Measurements from ENCODE around the gene PFDN6.
"Not testable (repeated sequence)": the region's sequence is repeated elsewhere in the genome, so short reads cannot be mapped to it uniquely, and the experiment has no call there.

Gene PFDN6

DNA sequence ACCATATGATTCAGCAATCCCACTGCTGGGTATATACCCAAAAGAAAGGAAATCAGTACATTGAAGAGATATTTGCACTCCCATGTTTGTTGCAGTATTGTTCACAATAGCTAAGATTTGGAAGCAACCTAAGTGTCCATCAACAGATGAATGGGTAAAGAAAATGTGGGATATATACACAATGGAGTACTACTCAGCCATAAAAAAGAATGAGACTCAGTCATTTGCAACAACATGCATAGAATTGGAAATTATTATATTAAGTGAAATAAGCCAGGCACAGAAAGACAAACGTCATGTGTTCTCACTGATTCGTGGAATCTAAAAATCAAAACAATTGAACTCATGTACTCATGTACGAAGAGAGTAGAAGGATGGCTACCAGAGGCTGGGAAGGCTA, 26.9 kb upstream of the PFDN6 start:
- DNase-seq, H3K27me3 Mint-ChIP-seq, H3K4me1 Mint-ChIP-seq, H3K4me3 Mint-ChIP-seq, H3K27ac Mint-ChIP-seq, H3K9me3 Mint-ChIP-seq: not testable (repeated sequence)
- H3K36me3 Mint-ChIP-seq, result peaks cover 59% of the 10 kb centered on the region
- CTCF ChIA-PET, result interaction anchor here (1.5 kb wide), 1 partner anchor 12 kb away, joined by 4 read pairs; no protein-coding TSS in a partner anchor

DNA sequence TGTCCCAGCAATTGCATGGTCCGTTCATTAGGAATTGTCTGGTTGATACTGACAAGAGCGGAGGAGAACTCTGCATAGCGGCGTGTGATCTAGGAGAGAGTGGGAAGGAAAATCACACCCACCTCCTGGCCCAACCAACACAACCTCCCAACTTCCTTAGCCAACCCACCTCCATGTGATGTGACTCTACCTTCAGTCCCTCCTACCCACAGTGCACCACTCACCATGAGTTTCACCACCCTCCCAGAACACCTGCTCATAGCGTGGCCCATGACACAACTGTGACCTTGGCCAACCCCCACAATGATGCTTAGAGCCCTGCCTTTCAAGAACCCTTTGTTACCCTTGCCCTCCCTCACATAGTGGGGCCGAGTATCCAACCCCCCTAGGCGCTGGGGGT, 25.4 kb upstream of the PFDN6 start:
- Mint-ChIP-seq H3K9me3 (no peaks in the 10 kb centered on the region), H3K27me3 (no peaks in the 10 kb centered on the region), H3K36me3 (peaks cover 66% of the 10 kb centered on the region), H3K4me1 (peaks cover 3% of the 10 kb centered on the region), H3K27ac (no peak overlapping the region), H3K4me3 (no peak overlapping the region)
- CTCF ChIA-PET, result no interaction called here
- DNase-seq, result peak; percentile 10

DNA sequence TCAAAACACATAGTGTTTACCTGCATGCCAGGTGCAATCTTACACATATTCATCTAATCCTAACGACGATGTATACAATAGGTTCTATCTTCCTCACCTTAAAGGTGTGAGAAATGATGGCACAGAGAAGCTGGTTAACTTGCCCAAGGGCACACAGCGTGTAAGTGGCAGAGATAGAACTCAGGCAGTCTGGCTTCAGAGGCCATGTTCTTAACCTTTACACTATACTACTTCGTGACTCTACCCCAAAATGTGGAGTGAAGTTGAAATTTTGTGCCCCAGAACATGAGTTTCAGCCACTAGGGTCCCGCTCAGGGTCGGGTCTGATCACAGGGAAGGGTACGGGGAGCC, 18.3 kb upstream of the PFDN6 start:
- H3K4me1 Mint-ChIP-seq, result peaks cover 55% of the 10 kb centered on the region
- H3K27ac Mint-ChIP-seq, result peak overlapping the region; percentile 98
- peaks cover 59% of the 10 kb centered on the region for H3K36me3 Mint-ChIP-seq
- CTCF ChIA-PET, result interaction anchor here (1.1 to 1.9 kb wide), 4 partner anchors 19 to 147 kb away, joined by 3 to 5 read pairs (median 4); partner anchors contain the start of gene CUTA
- no peak for DNase-seq
- H3K27me3 Mint-ChIP-seq, result no peaks in the 10 kb centered on the region
- H3K9me3 Mint-ChIP-seq, result no peaks in the 10 kb centered on the region
- peak overlapping the region; percentile 94 for H3K4me3 Mint-ChIP-seq

DNA sequence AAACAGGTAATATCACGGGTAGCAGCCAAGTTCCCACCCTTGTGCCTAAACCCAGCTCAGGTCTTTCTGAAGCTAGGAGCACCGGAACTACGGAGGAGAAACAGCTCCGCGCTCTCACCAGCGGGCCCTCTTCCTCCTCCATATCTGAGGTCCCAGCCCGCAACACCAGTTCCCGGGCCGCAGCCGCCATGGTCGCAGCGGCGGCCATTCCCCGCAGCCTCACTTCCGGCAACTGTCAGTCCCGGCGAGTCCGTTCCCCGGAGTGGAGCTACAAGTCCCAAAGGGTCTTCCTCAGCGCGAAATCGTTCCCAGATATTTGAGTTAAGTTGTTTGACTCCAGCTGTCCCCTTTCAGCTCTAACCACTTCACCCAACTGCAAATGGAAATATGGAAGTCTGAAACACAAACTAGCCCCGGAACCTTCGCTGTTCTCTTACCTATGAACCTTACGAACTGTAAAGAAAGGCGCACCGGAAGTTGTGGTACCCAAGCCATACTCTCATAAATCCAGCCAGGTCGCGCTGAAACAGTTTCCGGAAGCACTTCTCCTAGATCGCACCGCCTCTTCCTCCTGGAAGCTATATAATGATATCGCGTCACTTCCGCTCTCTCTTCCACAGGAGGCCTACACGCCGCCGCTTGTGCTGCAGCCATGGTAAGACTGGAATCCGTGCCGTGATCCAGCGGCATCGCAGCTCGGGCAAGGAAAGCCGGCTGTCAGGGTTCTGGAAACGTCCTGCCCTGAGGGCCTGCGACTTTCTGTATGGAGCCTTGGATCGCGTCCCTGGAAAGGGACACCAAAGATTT, 17.7 kb upstream of the PFDN6 start, which contains the start of the genes RPS18 and VPS52:
Gene RPS18, plus strand, starts transcription at position 608 of the 807 bp plus-strand sequence. Its CDS starts 45 bp downstream, at position 653.
Gene VPS52, minus strand, starts transcription at position 409 of the 807 bp plus-strand sequence. Its CDS starts 201 bp downstream, at position 208.
- peak within 1 kb of the TSS; percentile 98 for H3K27ac Mint-ChIP-seq
- no peaks in the 10 kb centered on the region for H3K27me3 Mint-ChIP-seq
- H3K4me3 Mint-ChIP-seq, result peak within 1 kb of the TSS; percentile 94
- peaks cover 60% of the 10 kb centered on the region for H3K4me1 Mint-ChIP-seq
- peaks cover 59% of the 10 kb centered on the region for H3K36me3 Mint-ChIP-seq
- no peaks in the 10 kb centered on the region for H3K9me3 Mint-ChIP-seq
- CTCF ChIA-PET, result interaction anchor here (0.9 to 1.9 kb wide), 5 partner anchors 17 to 146 kb away, joined by 3 to 5 read pairs (median 4); partner anchors contain the start of gene CUTA
- DNase-seq, result peak; percentile 95

DNA sequence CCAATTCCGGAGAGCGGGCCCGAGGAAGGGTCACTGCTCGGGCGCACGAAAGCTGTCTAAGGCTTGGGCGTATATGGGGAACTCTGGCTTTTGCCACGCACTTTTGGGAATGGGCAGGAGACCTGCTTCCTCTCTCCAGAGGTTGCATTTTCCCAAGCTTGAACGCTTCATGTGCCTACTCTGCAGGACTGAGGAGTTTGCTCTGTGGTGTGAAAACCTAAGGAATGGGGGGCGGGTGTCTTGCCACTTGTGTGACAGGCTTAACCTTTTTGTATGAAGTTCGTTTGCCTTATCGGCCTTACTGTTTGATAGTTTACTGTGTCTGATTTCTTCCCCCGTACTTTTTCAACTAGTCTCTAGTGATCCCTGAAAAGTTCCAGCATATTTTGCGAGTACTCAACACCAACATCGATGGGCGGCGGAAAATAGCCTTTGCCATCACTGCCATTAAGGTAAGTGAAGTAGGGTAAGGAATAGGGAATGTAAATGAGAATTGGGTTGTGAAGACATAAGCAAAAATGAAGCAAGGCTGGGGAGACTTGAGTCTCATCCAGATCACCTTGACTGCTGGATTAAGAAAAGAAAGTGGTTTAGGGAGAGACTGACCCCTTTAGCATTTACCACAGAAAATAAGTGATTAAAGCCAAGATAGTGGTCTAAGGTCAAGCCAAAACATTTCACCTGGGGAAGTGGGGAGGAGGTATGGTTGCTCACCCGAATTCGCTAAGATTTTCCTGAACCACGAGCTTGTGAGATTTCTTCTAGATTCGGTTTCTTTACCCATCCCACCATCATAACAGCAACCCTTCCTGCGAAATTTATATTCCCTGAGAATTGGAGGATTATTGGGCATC, 16.9 kb upstream of the PFDN6 start:
- Mint-ChIP-seq H3K9me3 (no peaks in the 10 kb centered on the region), H3K4me1 (peaks cover 64% of the 10 kb centered on the region), H3K27ac (peak overlapping the region; percentile 98), H3K4me3 (peak overlapping the region; percentile 94), H3K27me3 (peaks cover 4% of the 10 kb centered on the region), H3K36me3 (peaks cover 57% of the 10 kb centered on the region)
- no peak for DNase-seq
- CTCF ChIA-PET, result interaction anchor here (0.9 to 1.2 kb wide), 3 partner anchors 18 to 72 kb away, joined by 3 to 4 read pairs (median 3); no protein-coding TSS in a partner anchor

DNA sequence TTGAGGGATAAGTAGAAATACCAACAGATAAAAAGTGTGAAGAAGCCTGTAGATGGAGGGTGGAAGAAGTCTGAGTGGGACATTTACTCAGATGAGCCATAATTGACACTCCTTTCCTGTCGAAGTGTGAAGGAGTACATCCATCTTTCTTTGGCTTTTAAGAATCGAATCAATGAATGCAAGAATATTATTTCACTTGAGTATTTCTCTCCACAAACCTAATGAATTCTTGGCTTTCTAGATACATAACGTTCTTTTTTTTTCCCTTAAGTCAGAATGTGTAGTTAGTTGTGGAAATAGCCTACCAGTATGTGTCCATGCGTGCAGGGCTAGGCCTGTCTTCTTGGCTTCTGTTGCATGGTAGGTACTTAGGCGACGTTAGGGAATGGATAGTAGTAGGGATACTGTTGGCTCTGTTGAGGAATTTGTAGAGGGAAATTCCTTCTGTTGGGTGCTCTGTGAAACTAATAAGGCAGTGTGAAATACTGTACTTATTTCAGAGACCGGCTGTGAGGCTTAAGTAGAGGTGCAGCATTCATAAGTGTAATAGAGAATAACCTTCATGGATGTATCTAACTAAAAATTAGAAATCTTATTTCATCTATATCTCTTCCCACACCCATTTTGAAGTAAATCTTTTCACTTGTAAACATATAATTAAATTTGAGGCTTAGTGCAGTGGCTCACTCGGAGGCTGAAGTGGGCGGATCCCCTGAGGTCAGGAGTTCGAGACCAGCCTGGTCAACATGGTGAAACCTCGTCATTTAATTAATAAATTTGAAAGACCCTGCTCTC, 16.1 kb upstream of the PFDN6 start:
- CTCF ChIA-PET, result interaction anchor here (1.2 kb wide), 1 partner anchor 71 kb away, joined by 4 read pairs; no protein-coding TSS in a partner anchor
- Mint-ChIP-seq H3K4me1 (peaks cover 71% of the 10 kb centered on the region), H3K27ac (peak overlapping the region; percentile 98), H3K27me3 (peaks cover 4% of the 10 kb centered on the region), H3K9me3 (no peaks in the 10 kb centered on the region), H3K4me3 (peak overlapping the region; percentile 94), H3K36me3 (peaks cover 54% of the 10 kb centered on the region)
- DNase-seq, result peak; percentile 8

DNA sequence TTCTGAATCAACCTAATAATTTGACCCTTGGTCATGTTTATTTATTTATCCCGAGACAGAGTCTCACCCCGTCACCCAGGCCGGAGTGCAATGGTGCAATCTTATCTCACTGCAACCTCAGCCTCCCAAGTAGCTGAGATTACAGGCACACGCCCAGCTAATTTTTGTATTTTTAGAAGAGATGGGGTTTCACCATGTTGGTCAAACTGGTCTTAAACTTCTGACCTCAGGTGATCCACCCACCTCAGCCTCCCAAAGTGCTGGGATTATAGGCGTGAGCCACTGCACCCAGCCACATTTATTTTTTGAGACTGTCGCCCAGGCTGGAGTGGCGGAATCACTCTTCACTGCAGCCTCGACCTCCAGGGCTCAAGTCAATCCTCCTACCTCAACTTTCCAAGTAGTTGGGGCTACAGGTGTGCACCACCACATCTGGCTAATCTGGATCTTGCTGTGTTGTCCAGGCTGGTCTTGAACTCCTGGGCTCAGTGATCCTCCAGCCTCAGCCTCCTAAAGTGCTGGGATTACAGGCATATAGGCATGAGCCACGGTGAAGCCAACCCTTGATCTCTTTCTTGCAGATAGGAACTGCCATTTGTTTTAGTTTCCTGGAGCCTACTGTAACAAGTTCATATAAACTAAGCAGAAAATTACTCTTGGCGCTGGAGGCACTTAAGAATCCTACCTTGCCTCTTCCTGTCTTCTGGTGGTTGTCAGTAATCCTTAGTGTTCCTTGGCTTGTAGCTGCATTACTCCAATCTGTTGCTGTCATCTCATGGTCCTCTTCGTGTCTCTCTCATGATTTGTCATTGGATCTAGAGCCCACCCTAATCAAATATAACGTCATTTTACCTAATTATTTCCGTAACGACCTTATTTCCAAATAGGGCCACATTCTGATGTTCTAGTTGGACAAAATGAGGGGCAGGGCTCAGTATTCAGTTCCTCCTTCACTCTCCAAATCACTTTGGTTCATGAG, 15.2 kb upstream of the PFDN6 start:
- Mint-ChIP-seq H3K27ac (peak overlapping the region; percentile 98), H3K27me3 (peaks cover 4% of the 10 kb centered on the region), H3K4me1 (peaks cover 80% of the 10 kb centered on the region), H3K36me3 (peaks cover 54% of the 10 kb centered on the region), H3K9me3 (no peaks in the 10 kb centered on the region), H3K4me3 (peak overlapping the region; percentile 94)
- DNase-seq, result peak; percentile 10
- CTCF ChIA-PET, result no interaction called here

DNA sequence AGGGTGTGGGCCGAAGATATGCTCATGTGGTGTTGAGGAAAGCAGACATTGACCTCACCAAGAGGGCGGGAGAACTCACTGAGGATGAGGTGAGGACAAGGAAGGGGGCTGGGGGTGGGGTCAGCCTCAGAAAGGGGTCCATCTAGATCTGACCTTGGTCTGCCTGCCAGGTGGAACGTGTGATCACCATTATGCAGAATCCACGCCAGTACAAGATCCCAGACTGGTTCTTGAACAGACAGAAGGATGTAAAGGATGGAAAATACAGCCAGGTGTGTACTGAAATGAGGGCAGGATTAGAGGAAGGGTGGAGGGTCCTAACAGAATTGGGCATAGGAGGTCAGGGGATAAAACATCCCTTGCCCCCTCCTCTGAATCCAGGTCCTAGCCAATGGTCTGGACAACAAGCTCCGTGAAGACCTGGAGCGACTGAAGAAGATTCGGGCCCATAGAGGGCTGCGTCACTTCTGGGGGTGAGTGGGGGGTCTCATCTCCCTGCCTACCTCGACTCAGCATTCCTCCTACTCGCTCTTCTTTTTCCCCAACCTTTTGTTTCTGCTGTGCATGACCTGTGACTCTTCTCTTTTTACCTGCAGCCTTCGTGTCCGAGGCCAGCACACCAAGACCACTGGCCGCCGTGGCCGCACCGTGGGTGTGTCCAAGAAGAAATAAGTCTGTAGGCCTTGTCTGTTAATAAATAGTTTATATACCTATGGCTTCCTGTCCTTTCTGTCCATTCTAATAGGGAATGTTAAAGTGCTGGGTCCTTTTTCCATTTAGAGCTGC, 13.4 kb upstream of the PFDN6 start:
- Mint-ChIP-seq H3K36me3 (peaks cover 60% of the 10 kb centered on the region), H3K27ac (peak overlapping the region; percentile 92), H3K4me1 (peaks cover 77% of the 10 kb centered on the region), H3K4me3 (peak overlapping the region; percentile 91)
- CTCF ChIA-PET, result interaction anchor here (1.3 to 2.4 kb wide), 4 partner anchors 23 to 150 kb away, joined by 3 to 15 read pairs (median 8); partner anchors contain the start of gene RGL2
- not testable (repeated sequence) for H3K27me3 Mint-ChIP-seq, H3K9me3 Mint-ChIP-seq
- DNase-seq, result peak; percentile 21

DNA sequence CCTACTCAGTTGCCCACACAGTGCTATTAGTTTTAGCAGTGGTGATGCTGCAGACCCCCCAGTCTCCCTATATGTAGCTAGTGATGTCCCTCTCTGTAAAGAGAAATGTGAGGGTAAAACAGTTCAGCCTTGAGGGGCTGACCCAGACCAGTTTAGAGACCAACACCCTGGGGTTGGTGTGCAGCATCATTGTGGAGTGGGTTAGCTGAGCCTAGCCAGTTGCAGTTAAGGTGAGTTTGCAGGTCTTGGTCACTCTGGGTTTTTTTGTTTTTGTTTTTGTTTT, 12.9 kb upstream of the PFDN6 start:
- CTCF ChIA-PET, result interaction anchor here (1.3 to 2.4 kb wide), 4 partner anchors 23 to 149 kb away, joined by 3 to 15 read pairs (median 8); partner anchors contain the start of gene RGL2
- Mint-ChIP-seq H3K4me1 (peaks cover 77% of the 10 kb centered on the region), H3K27ac (peak overlapping the region; percentile 92), H3K9me3 (no peaks in the 10 kb centered on the region), H3K27me3 (peaks cover 4% of the 10 kb centered on the region), H3K4me3 (peak overlapping the region; percentile 91), H3K36me3 (peaks cover 63% of the 10 kb centered on the region)
- DNase-seq, result peak; percentile 11

DNA sequence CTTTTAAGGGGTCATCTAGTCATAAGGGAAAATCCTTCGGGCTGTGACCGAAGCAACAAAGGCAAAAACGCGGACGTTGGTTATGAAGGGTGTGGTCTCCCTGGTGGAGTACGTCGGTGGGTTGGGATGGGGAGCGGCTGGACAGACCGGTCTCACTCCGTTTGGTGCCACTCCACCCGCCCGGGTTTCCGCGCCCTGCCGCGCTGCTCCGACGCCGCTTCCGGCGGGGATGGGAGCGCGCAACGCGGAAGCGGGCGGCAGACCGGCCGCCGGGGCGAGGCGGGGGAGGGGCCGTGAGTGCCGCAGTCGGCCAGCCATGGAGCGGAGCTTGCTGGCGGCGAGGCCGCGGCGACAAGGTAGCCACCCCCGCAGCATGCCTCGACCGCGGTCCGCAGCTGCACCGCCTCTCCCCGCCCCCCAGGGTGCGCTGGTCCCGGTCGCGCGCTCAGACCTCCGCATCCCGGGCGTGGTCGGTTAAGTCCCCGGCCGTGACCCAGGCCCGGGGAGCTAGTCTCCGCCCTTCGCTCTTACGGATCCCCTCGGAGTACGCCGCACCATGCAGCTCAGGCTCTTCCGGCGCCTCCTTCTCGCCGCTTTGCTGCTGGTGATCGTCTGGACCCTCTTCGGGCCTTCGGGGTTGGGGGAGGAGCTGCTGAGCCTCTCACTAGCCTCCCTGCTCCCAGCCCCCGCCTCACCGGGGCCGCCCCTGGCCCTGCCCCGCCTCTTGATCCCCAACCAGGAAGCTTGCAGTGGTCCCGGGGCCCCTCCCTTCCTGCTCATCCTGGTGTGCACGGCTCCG, 12.3 kb upstream of the PFDN6 start, which contains the start of gene B3GALT4:
Gene B3GALT4, plus strand, starts transcription at position 260 of the 799 bp plus-strand sequence. Its CDS starts 297 bp downstream, at position 557.
- DNase-seq, result peak; percentile 85
- Mint-ChIP-seq H3K9me3 (no peaks in the 10 kb centered on the region), H3K4me1 (peaks cover 78% of the 10 kb centered on the region), H3K36me3 (peaks cover 65% of the 10 kb centered on the region), H3K27me3 (peaks cover 4% of the 10 kb centered on the region), H3K27ac (peak within 1 kb of the TSS; percentile 97), H3K4me3 (peak within 1 kb of the TSS; percentile 91)
- CTCF ChIA-PET, result interaction anchor here (0.6 to 2.4 kb wide), 8 partner anchors 22 to 300 kb away, joined by 3 to 15 read pairs (median 5); partner anchors contain the start of gene RGL2

DNA sequence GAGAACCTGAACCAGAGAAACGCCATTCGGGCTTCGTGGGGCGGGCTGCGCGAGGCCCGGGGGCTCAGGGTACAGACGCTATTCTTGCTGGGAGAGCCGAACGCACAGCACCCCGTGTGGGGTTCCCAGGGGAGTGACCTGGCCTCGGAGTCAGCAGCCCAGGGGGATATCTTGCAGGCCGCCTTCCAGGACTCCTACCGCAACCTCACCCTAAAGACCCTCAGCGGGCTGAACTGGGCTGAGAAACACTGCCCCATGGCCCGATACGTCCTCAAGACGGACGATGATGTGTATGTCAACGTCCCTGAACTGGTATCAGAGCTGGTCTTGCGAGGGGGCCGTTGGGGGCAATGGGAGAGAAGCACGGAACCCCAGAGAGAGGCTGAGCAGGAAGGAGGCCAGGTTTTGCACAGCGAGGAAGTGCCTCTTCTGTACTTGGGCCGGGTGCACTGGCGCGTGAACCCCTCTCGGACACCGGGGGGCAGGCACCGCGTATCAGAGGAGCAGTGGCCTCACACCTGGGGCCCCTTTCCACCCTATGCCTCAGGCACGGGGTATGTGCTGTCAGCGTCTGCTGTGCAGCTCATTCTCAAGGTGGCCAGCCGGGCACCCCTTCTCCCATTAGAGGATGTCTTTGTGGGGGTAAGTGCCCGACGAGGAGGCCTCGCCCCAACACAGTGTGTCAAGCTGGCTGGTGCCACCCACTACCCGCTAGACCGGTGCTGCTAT, 11.6 kb upstream of the PFDN6 start:
- Mint-ChIP-seq H3K27ac (peak overlapping the region; percentile 97), H3K9me3 (no peaks in the 10 kb centered on the region), H3K36me3 (peaks cover 65% of the 10 kb centered on the region), H3K27me3 (peaks cover 4% of the 10 kb centered on the region), H3K4me1 (peaks cover 73% of the 10 kb centered on the region), H3K4me3 (peak overlapping the region; percentile 91)
- CTCF ChIA-PET, result interaction anchor here (0.6 to 2.4 kb wide), 9 partner anchors 11 to 300 kb away, joined by 3 to 15 read pairs (median 5); partner anchors contain the start of genes PFDN6, RGL2 and WDR46
- DNase-seq, result peak; percentile 56

All from activated naive CD4-positive, alpha-beta T cell treated with anti-CD3 and anti-CD28 coated beads, Interleukin-2, amount 10 ng/mL, durations not matched to agents 7 days and 5 days (primary cell).